ENCODE results near the gene SCEL.

Gene SCEL

DNA sequence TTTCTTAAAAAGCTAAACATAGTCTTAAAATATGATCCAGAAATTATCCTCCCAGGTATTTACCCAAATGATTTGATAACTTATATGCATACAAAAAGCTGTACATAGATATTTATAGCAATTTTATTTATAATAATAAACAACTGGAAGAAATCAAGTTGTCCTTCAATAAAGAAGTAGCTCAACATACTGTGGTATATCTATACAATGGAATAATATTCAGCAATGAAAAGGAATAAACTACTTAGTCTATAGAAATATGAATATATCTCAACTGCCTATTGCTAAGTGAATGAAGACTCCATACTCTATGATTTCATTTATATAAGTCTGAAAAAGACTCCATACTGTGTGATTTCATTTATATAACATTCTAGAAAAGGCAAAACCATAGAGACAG lies 114.9 kb downstream of the SCEL start:
- TF ChIP-seq SIN3A (IDR thresholded peaks at IDR 0.05; ENCODE audit: borderline replicate concordance, insufficient read depth, low read length): no peak

- no peak for TF ChIP-seq POLR2AphosphoS5 (IDR thresholded peaks at IDR 0.05; ENCODE audit: low read depth, low read length)
- no peak for TF ChIP-seq REST (IDR thresholded peaks at IDR 0.05; ENCODE audit: insufficient read depth in 1 of 2, low read depth in 2 of 2, low read length in 2 of 2)
- no peak for TF ChIP-seq SIN3A (IDR thresholded peaks at IDR 0.05; ENCODE audit: borderline replicate concordance, insufficient read depth, low read length)
- TF ChIP-seq FOXP2 (optimal IDR thresholded peaks at IDR 0.05; ENCODE audit: borderline replicate concordance, extremely low read depth, extremely low read length, insufficient read depth): no peak
- TF ChIP-seq TAF1 (IDR thresholded peaks at IDR 0.05; ENCODE audit: borderline replicate concordance, insufficient read depth, low read length): no peak
Observed at GRCh38 chr13:77653301-77653700, 117.8 kb downstream of the SCEL start.

DNA sequence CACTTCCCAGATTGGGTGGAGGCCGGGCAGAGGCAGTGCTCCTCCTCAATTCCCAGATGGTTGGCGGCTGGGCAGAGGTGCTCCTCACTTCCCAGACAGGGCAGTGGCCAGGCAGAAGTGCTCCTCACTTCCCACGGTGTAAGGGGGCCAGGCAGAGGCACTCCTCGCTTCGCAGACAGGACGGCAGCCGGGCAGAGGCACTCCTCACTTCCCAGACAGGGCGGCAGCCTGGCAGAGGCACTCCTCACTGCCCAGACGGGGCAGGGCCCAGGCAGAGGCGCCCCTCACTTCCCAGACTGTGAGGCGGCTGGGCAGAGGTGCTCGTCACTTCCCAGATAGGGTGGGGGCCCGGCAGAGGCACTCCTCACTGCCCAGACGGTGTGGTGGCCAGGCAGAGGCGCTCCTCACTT lies 125.3 kb downstream of the SCEL start:
- TF ChIP-seq FOXP2 (optimal IDR thresholded peaks at IDR 0.05; ENCODE audit: borderline replicate concordance, extremely low read depth, extremely low read length, insufficient read depth) (no peak), REST (IDR thresholded peaks at IDR 0.05; ENCODE audit: insufficient read depth in 1 of 2, low read depth in 2 of 2, low read length in 2 of 2) (no peak), POLR2AphosphoS5 (IDR thresholded peaks at IDR 0.05; ENCODE audit: low read depth, low read length) (no peak), TAF1 (IDR thresholded peaks at IDR 0.05; ENCODE audit: borderline replicate concordance, insufficient read depth, low read length) (no peak), SIN3A (IDR thresholded peaks at IDR 0.05; ENCODE audit: borderline replicate concordance, insufficient read depth, low read length) (no peak)

- TF ChIP-seq POLR2AphosphoS5 (IDR thresholded peaks at IDR 0.05; ENCODE audit: low read depth, low read length) (no peak), SIN3A (IDR thresholded peaks at IDR 0.05; ENCODE audit: borderline replicate concordance, insufficient read depth, low read length) (no peak), FOXP2 (optimal IDR thresholded peaks at IDR 0.05; ENCODE audit: borderline replicate concordance, extremely low read depth, extremely low read length, insufficient read depth) (no peak), TAF1 (IDR thresholded peaks at IDR 0.05; ENCODE audit: borderline replicate concordance, insufficient read depth, low read length) (no peak), REST (IDR thresholded peaks at IDR 0.05; ENCODE audit: insufficient read depth in 1 of 2, low read depth in 2 of 2, low read length in 2 of 2) (no peak)
Observed at GRCh38 chr13:77674852-77675251, 139.3 kb downstream of the SCEL start.

GRCh38 chr13:77678691-77679235 lies 143.3 kb downstream of the SCEL start:
- no peak for TF ChIP-seq SIN3A (IDR thresholded peaks at IDR 0.05; ENCODE audit: borderline replicate concordance, insufficient read depth, low read length)
- no peak for TF ChIP-seq FOXP2 (optimal IDR thresholded peaks at IDR 0.05; ENCODE audit: borderline replicate concordance, extremely low read depth, extremely low read length, insufficient read depth)
- no peak for TF ChIP-seq TAF1 (IDR thresholded peaks at IDR 0.05; ENCODE audit: borderline replicate concordance, insufficient read depth, low read length)
- no peak for TF ChIP-seq REST (IDR thresholded peaks at IDR 0.05; ENCODE audit: insufficient read depth in 1 of 2, low read depth in 2 of 2, low read length in 2 of 2)
- no peak for TF ChIP-seq POLR2AphosphoS5 (IDR thresholded peaks at IDR 0.05; ENCODE audit: low read depth, low read length)

Data from PFSK-1 (cell line).